Ishikawa (cell line): ENCODE data around the gene BDKRB2.

Source experiments
- CEBPB ChIP-seq: IDR thresholded peaks from 2 replicates; pipeline ENCODE4 v1.6.1; 2012
- EP300 ChIP-seq: IDR thresholded peaks from 2 replicates; pipeline ENCODE4 v1.6.1; 2012; ENCODE audit warnings: borderline replicate concordance
- MAX ChIP-seq: IDR thresholded peaks from 2 replicates; pipeline ENCODE4 v1.6.1; 2012

- TF ChIP-seq EP300 (no peak), CEBPB (no peak), MAX (no peak)
Measured at GRCh38 chr14:96156804-96157760, 47.6 kb upstream of the BDKRB2 start.
